Measurements from ENCODE around the gene ARMC9. TPM values are rescaled to one million over a fixed set of nuclear protein-coding genes. Genes with fewer than 3 reads are reported as not detected.

Gene ARMC9
- total RNA-seq, 1 experiment from 2014 or later: 19.9 TPM

DNA sequence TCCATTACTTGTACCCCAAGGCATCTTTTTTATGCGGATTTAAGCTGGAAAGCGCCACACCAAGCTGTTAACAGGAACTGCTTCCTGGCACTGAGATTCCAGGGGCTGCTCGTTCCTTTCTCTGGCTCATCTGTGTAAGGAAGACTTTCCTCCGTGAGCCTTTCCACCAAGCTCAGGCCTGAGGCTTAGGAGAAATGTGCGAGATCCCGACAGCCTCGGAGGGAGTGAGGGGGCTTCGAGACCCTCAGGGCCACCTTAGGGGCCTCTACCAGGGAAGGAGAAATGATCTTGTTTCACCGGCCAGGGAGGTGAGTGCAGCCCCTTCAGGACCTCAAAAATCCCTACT is 214.2 kb downstream of the ARMC9 start:
- peaks cover 8% of the 10 kb centered on the region; the same call in 1 of the 2 replicates for H3K9me3 ChIP-seq (replicated peaks)
- DNase-seq: no peak
- H3K4me3 ChIP-seq: peak overlapping the region; percentile 71

DNA sequence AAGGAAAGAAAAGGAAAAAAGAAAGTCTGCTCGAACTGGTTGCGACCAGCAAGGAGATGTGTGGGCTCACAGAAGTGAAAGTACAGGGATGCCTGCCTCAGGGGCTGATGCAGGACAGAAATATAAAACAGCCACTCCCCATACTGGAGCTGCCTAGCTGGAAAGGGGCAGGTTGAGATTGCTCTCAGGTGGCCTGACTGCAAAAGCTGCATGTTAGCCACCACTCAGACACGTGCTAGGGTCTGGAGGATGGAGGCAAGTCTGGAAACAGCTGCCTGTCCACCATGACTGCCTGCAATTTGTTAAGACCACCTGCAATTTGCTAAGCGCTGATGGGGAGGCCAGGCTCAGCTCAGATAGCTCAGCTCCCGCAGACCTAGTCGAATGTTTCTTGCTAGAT is 215.0 kb downstream of the ARMC9 start:
- Histone ChIP-seq H3K4me3 (no peak overlapping the region), H3K27me3 (peaks cover 1% of the 10 kb centered on the region), H3K9me3 (replicated peaks) (peaks cover 8% of the 10 kb centered on the region; the same call in 1 of the 2 replicates), H3K27ac (no peak overlapping the region), H3K36me3 (no peaks in the 10 kb centered on the region), H3K4me1 (no peaks in the 10 kb centered on the region)
- no peak for DNase-seq

More for the DNA sequence above, 214.2 kb downstream of the ARMC9 start:
- Histone ChIP-seq H3K27ac (no peak overlapping the region), H3K4me1 (no peaks in the 10 kb centered on the region), H3K36me3 (no peaks in the 10 kb centered on the region), H3K27me3 (no peaks in the 10 kb centered on the region; the same call in 1 of the 2 replicates)

DNA sequence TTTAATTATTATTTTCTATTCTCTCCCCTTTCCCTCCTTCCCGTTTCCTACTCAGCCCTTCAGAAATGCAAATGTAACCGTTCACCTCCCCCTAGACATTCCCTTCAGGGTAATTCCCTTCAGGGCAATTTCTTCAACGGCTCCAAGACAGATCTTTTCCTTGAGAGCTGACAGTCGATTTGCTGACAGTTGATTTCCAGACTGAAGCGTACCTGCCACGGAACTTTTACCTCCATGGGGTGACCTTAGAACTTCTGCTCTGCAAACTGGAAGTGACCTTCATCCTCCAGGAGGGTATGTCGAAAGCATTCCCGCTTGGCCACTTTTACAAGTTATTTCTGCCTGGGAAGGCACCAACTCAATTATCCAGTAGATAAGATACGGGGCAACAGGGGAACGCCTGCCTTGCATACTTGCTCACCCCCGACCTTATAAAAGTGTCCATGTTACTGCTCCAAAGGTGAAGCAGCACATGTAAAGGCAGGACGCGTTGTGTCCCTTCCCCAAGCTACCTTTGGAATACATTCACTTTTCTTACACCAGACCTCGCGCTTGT is 215.6 kb downstream of the ARMC9 start:
- no peaks in the 10 kb centered on the region for H3K4me1 ChIP-seq
- peaks cover 7% of the 10 kb centered on the region for H3K27me3 ChIP-seq
- no peak for DNase-seq
- H3K27ac ChIP-seq: no peak overlapping the region
- H3K4me3 ChIP-seq: no peak overlapping the region
- H3K36me3 ChIP-seq: no peaks in the 10 kb centered on the region
- H3K9me3 ChIP-seq (replicated peaks): peaks cover 8% of the 10 kb centered on the region; the same call in 1 of the 2 replicates

DNA sequence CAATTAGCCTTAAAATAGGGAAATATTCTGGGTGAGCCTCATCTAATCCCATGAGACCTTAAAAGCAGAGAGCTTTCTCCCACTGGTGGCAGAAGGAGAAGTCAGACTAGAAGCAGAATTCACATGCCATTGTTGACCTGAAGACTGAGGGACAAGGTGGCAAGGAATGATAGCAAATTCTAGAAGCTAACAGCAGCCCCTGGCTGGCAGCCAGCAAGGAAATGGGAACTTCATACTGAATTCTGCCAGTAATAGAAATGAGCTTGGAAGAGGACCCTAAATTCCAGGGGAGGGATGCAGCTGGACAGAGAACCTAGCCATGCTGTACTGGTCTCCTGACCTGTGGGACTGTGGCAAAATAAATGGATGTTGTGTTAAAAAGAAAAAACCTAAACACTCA is 216.6 kb downstream of the ARMC9 start:
- Histone ChIP-seq H3K4me3 (no peak overlapping the region), H3K27me3 (peaks cover 13% of the 10 kb centered on the region), H3K4me1 (no peaks in the 10 kb centered on the region), H3K9me3 (replicated peaks) (peaks cover 7% of the 10 kb centered on the region; the same call in 1 of the 2 replicates), H3K36me3 (no peaks in the 10 kb centered on the region), H3K27ac (no peak overlapping the region)
- DNase-seq: no peak

DNA sequence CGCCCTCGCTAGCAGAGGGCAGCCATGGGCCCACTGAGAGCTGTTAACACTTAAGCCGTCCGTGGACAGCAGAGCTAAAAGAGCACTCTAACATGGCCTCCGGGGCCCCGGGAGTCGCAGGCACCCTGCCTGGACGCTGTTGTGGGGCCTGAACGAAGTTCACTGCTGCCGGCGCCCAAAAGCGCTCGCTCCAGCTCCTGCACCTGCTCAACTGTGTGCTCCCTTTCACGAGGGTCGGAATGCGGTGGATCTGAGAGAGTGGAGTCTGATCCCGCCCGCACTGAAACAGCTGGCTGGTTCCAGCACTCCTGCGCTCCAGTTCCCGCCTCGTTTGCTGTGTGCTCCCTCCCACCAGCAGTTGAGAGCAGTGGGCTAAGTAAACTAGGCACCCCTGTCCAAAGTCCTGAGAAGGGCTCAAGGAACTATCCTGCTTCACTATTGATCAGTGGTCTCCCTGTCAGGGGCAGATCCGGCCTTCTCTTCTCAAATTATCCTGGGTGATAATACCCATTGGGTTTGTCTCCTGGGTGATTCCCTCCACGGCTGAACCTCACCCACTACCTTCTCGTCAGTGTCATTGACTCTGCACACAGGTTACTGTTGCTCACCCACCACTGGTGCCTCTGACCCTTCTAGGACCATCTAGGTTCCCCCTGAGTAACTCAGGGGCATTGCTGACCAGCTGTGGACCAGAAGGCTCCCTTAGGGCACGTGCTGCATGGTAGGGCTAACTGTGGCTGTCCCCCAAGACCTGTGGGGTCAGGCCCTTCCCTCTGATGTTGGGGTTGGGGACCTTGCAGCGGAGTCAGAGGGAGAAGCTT is 220.6 kb downstream of the ARMC9 start:
- H3K9me3 ChIP-seq (replicated peaks): 0 out of 2 replicates have a peak, but pooled peaks cover 3% of the 10 kb centered on the region
- H3K27me3 ChIP-seq: peaks cover 13% of the 10 kb centered on the region
- DNase-seq: peak; percentile 43 to 60
- no peaks in the 10 kb centered on the region for H3K4me1 ChIP-seq
- no peak overlapping the region for H3K27ac ChIP-seq
- no peak overlapping the region for H3K4me3 ChIP-seq
- H3K36me3 ChIP-seq: no peaks in the 10 kb centered on the region

DNA sequence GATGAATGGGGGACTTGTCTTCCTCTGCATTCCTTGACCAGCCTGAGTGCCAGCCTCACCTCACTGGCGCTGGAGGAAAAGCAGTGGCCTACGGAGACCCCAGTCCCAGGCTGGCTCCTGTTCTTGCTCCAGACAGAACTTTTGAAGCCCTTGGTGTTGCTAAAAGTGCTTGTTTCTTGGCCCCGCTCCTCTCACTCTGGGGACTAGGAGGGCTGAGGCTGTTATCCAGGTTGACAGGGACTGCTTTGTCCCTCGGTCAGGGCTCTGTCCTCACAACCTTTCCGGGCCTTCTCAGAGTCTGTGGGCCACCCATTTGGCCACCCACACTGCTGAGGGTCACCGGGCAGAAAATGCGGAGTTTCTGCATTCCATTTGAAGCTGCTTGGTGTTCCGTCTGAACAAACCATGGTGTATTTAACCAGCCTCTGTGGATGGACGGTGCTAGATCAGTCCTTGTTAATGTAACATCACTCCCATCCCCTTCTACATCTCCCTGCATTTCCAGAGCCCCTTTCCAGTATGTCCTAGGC is 222.7 kb downstream of the ARMC9 start:
- Histone ChIP-seq H3K27ac (no peak overlapping the region), H3K9me3 (replicated peaks) (no peaks in the 10 kb centered on the region), H3K27me3 (peaks cover 13% of the 10 kb centered on the region), H3K4me1 (no peaks in the 10 kb centered on the region), H3K4me3 (no peak overlapping the region), H3K36me3 (no peaks in the 10 kb centered on the region)
- no peak for DNase-seq

DNA sequence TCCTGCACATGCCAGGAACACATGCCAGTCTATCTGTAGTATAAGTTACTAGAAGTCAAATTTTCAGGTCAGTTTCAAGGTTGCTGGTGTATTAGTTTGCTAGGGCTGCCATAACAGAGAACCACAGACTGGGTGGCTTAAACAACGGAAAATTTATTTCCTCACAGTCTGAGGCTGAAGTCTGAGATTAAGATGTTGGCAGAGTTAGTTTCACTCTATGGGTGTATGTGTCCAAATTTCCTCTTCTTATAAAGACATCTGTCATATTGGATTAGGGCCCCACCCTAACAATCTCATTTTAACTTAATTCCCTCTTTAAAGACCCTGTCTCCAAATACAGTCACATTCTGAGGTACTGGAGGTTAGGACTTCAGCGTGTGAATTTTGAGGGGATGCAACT is 223.6 kb downstream of the ARMC9 start:
- no peaks in the 10 kb centered on the region for H3K9me3 ChIP-seq (replicated peaks)
- DNase-seq: no peak
- no peaks in the 10 kb centered on the region for H3K36me3 ChIP-seq
- H3K4me3 ChIP-seq: no peak overlapping the region
- H3K27me3 ChIP-seq: peaks cover 13% of the 10 kb centered on the region
- H3K4me1 ChIP-seq: no peaks in the 10 kb centered on the region
- H3K27ac ChIP-seq: no peak overlapping the region

DNA sequence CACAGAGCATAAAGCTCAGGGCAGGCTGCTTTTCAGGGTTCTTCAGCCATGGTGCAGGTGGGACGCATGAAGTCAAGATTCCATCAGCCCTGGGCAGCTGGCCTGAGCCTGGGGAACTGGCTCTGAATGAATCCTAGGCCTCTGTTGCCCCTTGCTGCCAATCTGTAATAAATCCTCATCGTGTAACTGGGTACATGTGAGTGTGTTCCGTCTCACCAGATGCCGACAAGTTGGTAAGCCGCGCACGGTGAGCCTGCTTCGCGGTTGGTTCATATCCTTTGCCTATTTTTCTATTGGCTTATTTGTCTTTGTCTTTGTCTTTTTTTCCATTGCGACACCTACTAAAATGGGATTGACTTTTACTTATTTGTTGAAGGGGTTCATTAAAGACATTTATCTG is 224.7 kb downstream of the ARMC9 start:
- H3K27ac ChIP-seq: no peak overlapping the region
- no peaks in the 10 kb centered on the region for H3K4me1 ChIP-seq
- H3K4me3 ChIP-seq: no peak overlapping the region
- no peak for DNase-seq
- H3K36me3 ChIP-seq: no peaks in the 10 kb centered on the region
- H3K9me3 ChIP-seq (replicated peaks): no peaks in the 10 kb centered on the region
- H3K27me3 ChIP-seq: peaks cover 13% of the 10 kb centered on the region; the same call in 1 of the 2 replicates

Other genes starting within 250 kb of the ARMC9 start
- gene SPATA3, start 202.5 kb upstream of the ARMC9 start, total RNA-seq (2014; rRNA removed; shearing (Covaris generic)): not detected in 2 replicates
- not detected in 2 replicates for gene C2orf72, start 161.1 kb upstream of the ARMC9 start, total RNA-seq (2014; rRNA removed; shearing (Covaris generic))
- 167 and 170 TPM in 2 replicates for gene PSMD1, start 141.8 kb upstream of the ARMC9 start, total RNA-seq (2014; rRNA removed; shearing (Covaris generic))
- 0.15 and 0.32 TPM in 2 replicates for gene HTR2B, start 73.6 kb upstream of the ARMC9 start, total RNA-seq (2014; rRNA removed; shearing (Covaris generic))
- gene B3GNT7, start 197.1 kb downstream of the ARMC9 start, total RNA-seq (2014; rRNA removed; shearing (Covaris generic)): 0.04 TPM in 1 of 2 replicates, not detected in the other

Data from SJCRH30 (cell line).